Measurements from ENCODE around the gene TCN1. TPM values are rescaled to one million over a fixed set of nuclear protein-coding genes. Genes with fewer than 3 reads are reported as not detected.
"Not testable (repeated sequence)": the region's sequence is repeated elsewhere in the genome, so short reads cannot be mapped to it uniquely, and the experiment has no call there.

TCN1 gene, protein sequence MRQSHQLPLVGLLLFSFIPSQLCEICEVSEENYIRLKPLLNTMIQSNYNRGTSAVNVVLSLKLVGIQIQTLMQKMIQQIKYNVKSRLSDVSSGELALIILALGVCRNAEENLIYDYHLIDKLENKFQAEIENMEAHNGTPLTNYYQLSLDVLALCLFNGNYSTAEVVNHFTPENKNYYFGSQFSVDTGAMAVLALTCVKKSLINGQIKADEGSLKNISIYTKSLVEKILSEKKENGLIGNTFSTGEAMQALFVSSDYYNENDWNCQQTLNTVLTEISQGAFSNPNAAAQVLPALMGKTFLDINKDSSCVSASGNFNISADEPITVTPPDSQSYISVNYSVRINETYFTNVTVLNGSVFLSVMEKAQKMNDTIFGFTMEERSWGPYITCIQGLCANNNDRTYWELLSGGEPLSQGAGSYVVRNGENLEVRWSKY
- 0.80 and 1.3 TPM in 2 replicates for total RNA-seq

DNA sequence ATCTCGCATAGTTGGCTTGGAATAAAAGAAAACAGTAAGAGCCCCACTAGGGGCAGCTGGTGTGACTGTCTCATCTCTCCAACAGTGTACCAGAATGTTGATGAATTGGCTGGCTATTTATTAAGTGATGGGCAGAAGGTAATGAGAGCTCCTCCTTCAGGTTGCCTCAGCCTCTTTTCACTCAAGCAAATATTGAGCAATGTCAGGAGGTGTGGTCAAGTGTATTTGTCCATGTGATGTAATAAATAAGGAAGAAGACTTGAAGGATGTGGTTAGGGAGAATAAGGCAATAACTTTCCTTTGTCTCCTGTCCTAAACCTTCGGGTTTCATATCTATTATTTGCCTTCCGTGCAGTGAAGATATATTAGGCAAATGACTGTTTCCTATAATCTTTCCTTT, at the start of gene TCN1:
Gene TCN1, minus strand, starts transcription at position 91 of the 400 bp plus-strand sequence. Its CDS starts 17 bp downstream, at position 74.
- peak; percentile 71 for DNase-seq (ENCODE audit: low read depth)
- no peak within 1 kb of the TSS for H3K4me3 ChIP-seq (ENCODE audit: low read depth, low read length)
- TF ChIP-seq, protein P1, sequence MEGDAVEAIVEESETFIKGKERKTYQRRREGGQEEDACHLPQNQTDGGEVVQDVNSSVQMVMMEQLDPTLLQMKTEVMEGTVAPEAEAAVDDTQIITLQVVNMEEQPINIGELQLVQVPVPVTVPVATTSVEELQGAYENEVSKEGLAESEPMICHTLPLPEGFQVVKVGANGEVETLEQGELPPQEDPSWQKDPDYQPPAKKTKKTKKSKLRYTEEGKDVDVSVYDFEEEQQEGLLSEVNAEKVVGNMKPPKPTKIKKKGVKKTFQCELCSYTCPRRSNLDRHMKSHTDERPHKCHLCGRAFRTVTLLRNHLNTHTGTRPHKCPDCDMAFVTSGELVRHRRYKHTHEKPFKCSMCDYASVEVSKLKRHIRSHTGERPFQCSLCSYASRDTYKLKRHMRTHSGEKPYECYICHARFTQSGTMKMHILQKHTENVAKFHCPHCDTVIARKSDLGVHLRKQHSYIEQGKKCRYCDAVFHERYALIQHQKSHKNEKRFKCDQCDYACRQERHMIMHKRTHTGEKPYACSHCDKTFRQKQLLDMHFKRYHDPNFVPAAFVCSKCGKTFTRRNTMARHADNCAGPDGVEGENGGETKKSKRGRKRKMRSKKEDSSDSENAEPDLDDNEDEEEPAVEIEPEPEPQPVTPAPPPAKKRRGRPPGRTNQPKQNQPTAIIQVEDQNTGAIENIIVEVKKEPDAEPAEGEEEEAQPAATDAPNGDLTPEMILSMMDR (conservative IDR thresholded peaks at IDR 0.05; ENCODE audit: low read depth, low read length), result peak; percentile 40

DNA sequence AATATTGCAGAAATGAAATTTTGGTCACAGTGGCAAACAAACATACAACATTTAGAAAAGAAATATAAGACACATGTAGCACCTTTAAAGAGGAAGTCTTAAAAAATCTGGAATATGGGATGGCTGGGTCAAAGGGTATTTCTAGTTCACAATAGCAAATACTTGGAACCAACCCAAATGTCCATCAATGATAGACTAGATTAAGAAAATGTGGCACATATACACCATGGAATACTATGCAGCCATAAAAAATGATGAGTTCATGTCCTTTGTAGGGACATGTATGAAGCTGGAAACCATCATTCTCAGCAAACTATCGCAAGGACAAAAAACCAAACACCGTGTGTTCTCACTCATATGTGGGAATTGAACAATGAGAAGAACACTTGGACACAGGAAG, 37.3 kb upstream of the TCN1 start:
- not testable (repeated sequence) for H3K4me3 ChIP-seq (ENCODE audit: low read depth, low read length); DNase-seq (ENCODE audit: low read depth)

DNA sequence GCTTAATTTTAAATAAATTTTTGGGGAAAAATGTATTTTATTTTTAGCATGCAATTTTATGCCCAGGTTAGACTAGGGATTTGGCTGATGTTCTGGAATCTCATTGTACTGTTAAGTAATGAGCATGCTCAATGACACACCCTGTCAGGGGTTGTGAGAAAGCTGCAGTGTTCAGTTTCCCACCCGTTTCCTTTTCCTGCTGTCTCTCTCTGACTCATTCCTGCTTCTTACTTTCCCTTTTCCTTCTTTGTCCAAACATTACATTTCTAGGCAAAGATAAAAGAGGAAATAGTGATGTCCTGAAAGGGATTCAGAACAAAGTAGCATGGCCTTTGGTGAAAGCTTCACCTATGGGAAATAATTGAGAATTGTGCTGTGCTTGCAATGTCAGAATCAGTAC, 35.0 kb upstream of the TCN1 start:
- TF ChIP-seq, protein P1 (conservative IDR thresholded peaks at IDR 0.05; ENCODE audit: low read depth, low read length), result no peak
- DNase-seq (ENCODE audit: low read depth), result peak; percentile 56
- no peak overlapping the region for H3K4me3 ChIP-seq (ENCODE audit: low read depth, low read length)

DNA sequence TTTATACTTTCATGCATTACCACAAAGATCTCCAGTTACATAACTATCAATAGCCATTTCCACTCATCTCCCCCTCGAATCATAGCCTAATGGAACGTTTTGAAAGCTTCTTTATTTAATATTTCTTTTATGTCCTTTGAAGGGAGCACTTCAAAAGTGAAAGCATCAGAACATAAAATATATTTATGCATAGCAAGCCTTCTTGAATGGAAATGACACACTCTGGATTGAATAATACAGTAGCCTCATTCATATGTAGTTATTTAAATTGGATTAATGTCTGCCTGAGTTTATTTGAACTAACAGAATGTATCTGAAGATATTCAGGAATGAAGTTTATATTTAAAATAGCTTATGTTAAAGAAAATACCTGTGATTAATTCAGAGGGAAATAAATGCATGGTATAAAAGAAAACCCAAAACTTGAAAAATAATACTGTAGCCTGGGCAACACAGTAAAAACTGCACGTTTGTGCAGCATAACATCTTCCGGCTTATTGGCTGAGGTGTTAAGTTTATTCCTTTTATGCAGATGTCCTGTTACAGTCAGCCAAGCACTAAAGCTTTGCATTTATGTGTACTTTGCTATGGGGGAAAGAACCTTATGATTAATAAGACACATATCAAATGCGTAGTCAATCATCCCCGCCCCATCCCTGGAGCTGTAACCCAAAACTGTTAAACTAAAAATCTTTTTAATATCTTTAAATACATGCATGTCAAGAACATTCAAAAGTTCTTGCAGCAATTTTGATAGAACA, 34.3 kb upstream of the TCN1 start:
- TF ChIP-seq, protein P1 (conservative IDR thresholded peaks at IDR 0.05; ENCODE audit: low read depth, low read length), result no peak
- no peak overlapping the region for H3K4me3 ChIP-seq (ENCODE audit: low read depth, low read length)
- DNase-seq (ENCODE audit: low read depth), result no peak

DNA sequence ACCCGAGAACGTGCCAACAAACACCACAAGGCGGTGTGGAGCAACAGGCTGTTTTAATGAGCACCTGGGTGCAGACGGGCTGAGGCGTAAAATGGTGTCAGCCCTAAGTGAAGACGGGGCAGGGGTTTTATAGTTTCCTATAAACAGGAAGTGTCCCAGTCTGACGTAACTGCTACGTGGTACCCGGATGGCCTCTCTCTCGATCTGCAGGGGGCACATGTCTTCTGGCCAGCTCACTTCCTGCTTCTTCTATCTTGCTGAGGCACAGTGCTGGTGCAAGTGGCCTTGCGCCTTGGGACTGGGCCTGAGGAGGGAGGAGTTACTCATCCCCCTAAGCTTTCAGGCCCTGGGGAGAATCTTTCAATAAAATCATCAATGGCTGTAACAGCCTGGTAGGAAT, 33.2 kb upstream of the TCN1 start:
- TF ChIP-seq, protein P1 (conservative IDR thresholded peaks at IDR 0.05; ENCODE audit: low read depth, low read length), result no peak
- no peak overlapping the region for H3K4me3 ChIP-seq (ENCODE audit: low read depth, low read length)
- no peak for DNase-seq (ENCODE audit: low read depth)

DNA sequence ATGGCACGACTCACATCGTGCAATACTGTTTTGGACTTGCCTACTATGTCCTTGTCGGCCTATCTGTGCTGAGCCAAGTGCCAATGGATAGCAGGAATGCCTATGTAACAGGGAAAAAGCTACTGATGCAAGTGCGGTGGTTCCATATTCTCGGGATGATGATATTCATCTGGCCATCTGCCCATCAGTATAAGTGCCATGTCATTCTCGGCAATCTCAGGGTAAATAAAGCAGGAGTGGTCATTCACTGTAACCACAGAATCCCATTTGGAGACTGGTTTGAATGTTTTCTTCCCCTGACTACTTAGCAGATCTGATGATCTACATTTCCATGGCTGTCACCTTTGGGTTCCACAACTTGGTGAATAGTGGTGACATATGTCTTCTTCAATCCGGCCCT, 32.4 kb upstream of the TCN1 start:
- H3K4me3 ChIP-seq (ENCODE audit: low read depth, low read length), result no peak overlapping the region
- no peak for DNase-seq (ENCODE audit: low read depth)
- TF ChIP-seq, protein P1 (conservative IDR thresholded peaks at IDR 0.05; ENCODE audit: low read depth, low read length), result no peak

DNA sequence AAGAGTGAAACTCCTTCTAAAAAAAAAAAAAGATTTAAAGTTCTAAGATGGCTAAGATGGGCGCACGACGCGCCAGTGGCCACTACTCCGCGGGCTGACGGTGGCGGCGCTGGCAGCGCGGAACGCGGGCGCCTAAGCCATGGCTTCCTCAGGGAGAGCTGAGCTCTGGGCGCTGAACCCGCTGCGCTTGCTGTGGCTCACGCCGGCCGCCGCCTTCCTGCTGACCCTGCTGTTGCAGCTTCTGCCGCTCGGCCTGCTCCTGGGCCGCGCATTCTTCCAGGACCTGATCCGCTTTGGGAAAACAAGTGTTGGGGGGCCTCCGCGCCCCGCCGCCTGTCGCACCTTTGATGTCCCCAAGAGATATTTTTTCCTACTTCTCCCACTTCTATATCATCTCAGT, 31.8 kb upstream of the TCN1 start:
- DNase-seq (ENCODE audit: low read depth), result no peak
- TF ChIP-seq, protein P1 (conservative IDR thresholded peaks at IDR 0.05; ENCODE audit: low read depth, low read length), result no peak
- no peak overlapping the region for H3K4me3 ChIP-seq (ENCODE audit: low read depth, low read length)
